Esophagus muscularis mucosa (tissue), 4 donors: ENCODE results near the gene RAB15. TPM values are rescaled to one million over a fixed set of nuclear protein-coding genes. Genes with fewer than 3 reads are reported as not detected.

Experiments used
- DNase-seq: peaks from one replicate; pipeline ENCODE4 v3.0.0-alpha.2; 2017; ENCODE audit errors: extremely low spot score
- H3K27ac ChIP-seq, 4 donors: fragments of 200-600 bp; sonication (generic); replicated peaks in 1 of 4; 1 replicate in 3 of 4; 2 replicates in 1 of 4; pipeline ENCODE4 v1.5.1; 2016 to 2019; ENCODE audit warnings: mild to moderate bottlenecking in 1 of 4
- H3K27me3 ChIP-seq, 4 donors: fragments of 200-600 bp; sonication (generic); one replicate each; pipeline versions ENCODE4 v1.5.1 to v1.6.0; 2016 to 2019
- H3K36me3 ChIP-seq, 4 donors: fragments of 200-600 bp; sonication (generic); one replicate each; pipeline ENCODE4 v1.5.1; 2016 to 2019
- H3K4me1 ChIP-seq, 4 donors: fragments of 200-600 bp; sonication (generic); one replicate each; pipeline ENCODE4 v1.5.1; 2016 to 2019
- H3K4me3 ChIP-seq, 4 donors: fragments of 200-600 bp; sonication (generic); 1 replicate in 2 of 4; 2 replicates in 2 of 4; pipeline ENCODE4 v1.5.1; 2016 to 2019; ENCODE audit warnings: mild to moderate bottlenecking in 4 of 4, moderate library complexity in 1 of 4
- H3K9me3 ChIP-seq, 4 donors: fragments of 200-600 bp; sonication (generic); 1 replicate in 3 of 4; 2 replicates in 1 of 4; pipeline ENCODE4 v1.5.1; 2016 to 2019
- EP300 ChIP-seq: sonication (generic); formaldehyde crosslinking; IDR thresholded peaks from one replicate; pipeline ENCODE4 v1.6.1; 2017; ENCODE audit warnings: antibody characterized with exemption
- POLR2A ChIP-seq: fragments of 450-650 bp; IDR thresholded peaks from one replicate; pipeline ENCODE4 v1.6.1; 2017; ENCODE audit warnings: antibody characterized with exemption, moderate library complexity, mild to moderate bottlenecking, low read depth
- POLR2AphosphoS5 ChIP-seq, 2 donors: sonication (generic); formaldehyde crosslinking; IDR thresholded peaks; one replicate each; pipeline ENCODE4 v1.6.1; 2017; ENCODE audit warnings: antibody characterized with exemption in 2 of 2
- WGBS: methylation state at CpG from one replicate; pipeline ENCODE4 v1.1.5; 2018; 5-methylcytosine and 5-hydroxymethylcytosine counted together
- intact Hi-C: fragments of 100-400 bp; cut with DNase I; formaldehyde crosslinking; loops from one replicate; pipeline ENCODE4 v1.15.1; 2023
- total RNA-seq, 4 donors: library from RNA; depleted of rRNA; stranded (reverse); fragments of >200 nt; gene quantifications; one replicate each; pipeline versions ENCODE4 v1.1.0 to v1.2.1, GENCODE V29; 2016
- TF ChIP-seq, protein P1 (sequence below), 3 experiments: fragments of 200-600 bp in 2 of 3; fragments of 450-650 bp in 1 of 3; sonication (generic) in 2 of 3; IDR thresholded peaks; one replicate each; pipeline ENCODE4 v1.5.1; 2017 to 2019; ENCODE audit warnings: antibody characterized with exemption in 3 of 3, mild to moderate bottlenecking in 2 of 3, moderate library complexity in 1 of 3

The RAB15 gene
- total RNA-seq, 4 donors from 2014 or later, result 3.7 to 11.4 (median 7.1) TPM

DNA sequence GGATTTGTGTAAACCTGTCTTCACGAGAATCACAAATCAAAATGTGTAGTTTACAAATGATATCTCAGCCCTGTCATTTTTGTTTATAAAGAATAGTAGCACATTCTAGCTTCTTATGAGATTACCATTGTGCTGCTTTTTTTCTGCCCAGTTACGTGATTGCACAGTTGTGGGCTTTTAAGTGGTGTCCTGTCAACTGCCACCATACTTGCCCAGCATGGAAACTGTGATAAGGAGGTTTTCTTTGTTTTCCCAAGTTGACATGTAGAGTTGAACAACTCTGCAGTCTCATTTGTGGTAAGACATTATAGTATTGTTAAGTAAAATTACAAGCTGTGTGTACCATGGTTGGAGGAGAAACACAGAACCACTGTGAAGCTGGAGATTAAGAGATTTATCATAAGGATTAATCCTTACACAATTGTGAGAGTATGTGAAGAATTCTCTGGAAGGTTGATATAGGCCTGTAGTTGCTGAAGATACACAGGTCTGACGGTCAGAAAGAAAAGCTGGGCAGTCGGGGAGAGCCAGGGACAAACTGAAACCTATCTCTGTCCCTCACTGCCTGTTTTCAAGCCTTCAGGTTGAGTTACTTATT, 45.6 kb downstream of the RAB15 start:
- Histone ChIP-seq H3K27ac (no peak overlapping the region), H3K9me3 (no peaks in the 10 kb centered on the region), H3K4me1 (peaks cover 24 to 33% (median 33%) of the 10 kb centered on the region in 4 donors), H3K4me3 (no peak overlapping the region), H3K36me3 (peaks cover 0 to 64% (median 49%) of the 10 kb centered on the region in 4 donors), H3K27me3 (no peaks in the 10 kb centered on the region)
- TF ChIP-seq POLR2A (no peak), POLR2AphosphoS5 (IDR thresholded peaks at IDR 0.05) (no peak), EP300 (no peak)
- TF ChIP-seq, protein P1, sequence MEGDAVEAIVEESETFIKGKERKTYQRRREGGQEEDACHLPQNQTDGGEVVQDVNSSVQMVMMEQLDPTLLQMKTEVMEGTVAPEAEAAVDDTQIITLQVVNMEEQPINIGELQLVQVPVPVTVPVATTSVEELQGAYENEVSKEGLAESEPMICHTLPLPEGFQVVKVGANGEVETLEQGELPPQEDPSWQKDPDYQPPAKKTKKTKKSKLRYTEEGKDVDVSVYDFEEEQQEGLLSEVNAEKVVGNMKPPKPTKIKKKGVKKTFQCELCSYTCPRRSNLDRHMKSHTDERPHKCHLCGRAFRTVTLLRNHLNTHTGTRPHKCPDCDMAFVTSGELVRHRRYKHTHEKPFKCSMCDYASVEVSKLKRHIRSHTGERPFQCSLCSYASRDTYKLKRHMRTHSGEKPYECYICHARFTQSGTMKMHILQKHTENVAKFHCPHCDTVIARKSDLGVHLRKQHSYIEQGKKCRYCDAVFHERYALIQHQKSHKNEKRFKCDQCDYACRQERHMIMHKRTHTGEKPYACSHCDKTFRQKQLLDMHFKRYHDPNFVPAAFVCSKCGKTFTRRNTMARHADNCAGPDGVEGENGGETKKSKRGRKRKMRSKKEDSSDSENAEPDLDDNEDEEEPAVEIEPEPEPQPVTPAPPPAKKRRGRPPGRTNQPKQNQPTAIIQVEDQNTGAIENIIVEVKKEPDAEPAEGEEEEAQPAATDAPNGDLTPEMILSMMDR (IDR thresholded peaks at IDR 0.05), result no peak
- DNase-seq, result no peak
- 73% methylated on average over 3 of the region's 4 CpGs for WGBS
- intact Hi-C loops, result no loop called here

DNA sequence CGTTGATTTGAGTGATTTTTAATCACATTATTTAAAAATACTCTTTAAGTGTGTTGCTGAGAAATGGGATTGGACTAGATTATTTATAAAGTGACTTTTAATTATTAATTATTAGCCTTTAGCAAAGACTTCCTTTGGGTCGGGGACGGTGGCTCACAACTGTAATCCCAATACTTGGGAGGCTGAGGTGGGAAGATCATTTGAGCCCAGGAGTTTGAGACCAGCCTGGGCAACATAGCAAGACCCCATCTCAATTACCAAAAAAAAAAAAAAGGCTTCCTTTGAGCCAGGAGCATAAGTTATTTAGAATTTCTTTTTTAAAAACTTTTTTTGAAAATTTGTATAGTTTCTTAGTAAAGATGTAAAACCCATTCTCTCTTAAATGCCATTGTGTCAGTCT, 49.1 kb downstream of the RAB15 start:
- 92% methylated on average over 3 of the region's 3 CpGs for WGBS
- DNase-seq, result no peak
- TF ChIP-seq, protein P1 (IDR thresholded peaks at IDR 0.05), result no peak
- no peak for TF ChIP-seq EP300
- TF ChIP-seq POLR2AphosphoS5 (IDR thresholded peaks at IDR 0.05), result no peak
- no peak for TF ChIP-seq POLR2A
- no peak overlapping the region for H3K27ac ChIP-seq
- H3K9me3 ChIP-seq, result no peaks in the 10 kb centered on the region
- H3K36me3 ChIP-seq, result peaks cover 0 to 40% (median 33%) of the 10 kb centered on the region in 4 donors
- peaks cover 14 to 21% (median 18%) of the 10 kb centered on the region in 4 donors for H3K4me1 ChIP-seq
- no peaks in the 10 kb centered on the region for H3K27me3 ChIP-seq
- H3K4me3 ChIP-seq, result no peak overlapping the region
- intact Hi-C loops, result no loop called here

DNA sequence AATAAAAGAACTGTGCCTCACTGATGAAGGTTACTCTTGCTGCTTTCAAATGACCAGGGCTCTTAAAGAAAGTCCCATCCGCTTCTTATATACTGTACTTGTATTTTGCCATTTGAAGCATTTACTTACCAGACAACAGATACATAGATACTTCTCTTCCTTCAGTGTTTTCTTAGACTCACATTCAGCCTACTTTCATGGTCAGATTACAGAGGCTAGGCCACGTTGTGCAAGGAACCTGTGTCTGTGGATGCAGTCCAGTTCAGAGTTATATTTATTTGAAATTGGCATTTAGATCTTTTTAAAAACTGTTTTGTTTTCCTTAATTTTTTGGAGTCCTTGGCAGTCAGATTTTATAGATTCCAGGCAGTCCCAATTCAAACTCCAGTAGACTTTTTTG, 51.7 kb downstream of the RAB15 start:
- intact Hi-C loops, result no loop called here
- Histone ChIP-seq H3K27ac (no peak overlapping the region), H3K9me3 (no peaks in the 10 kb centered on the region), H3K4me1 (peaks cover 23 to 45% (median 42%) of the 10 kb centered on the region in 4 donors), H3K36me3 (peaks cover 0 to 20% (median 14%) of the 10 kb centered on the region in 4 donors), H3K4me3 (no peak overlapping the region), H3K27me3 (no peaks in the 10 kb centered on the region)
- no peak for DNase-seq
- TF ChIP-seq POLR2AphosphoS5 (IDR thresholded peaks at IDR 0.05) (no peak), POLR2A (no peak)
- 85% methylated on average over 2 of the region's 2 CpGs for WGBS

DNA sequence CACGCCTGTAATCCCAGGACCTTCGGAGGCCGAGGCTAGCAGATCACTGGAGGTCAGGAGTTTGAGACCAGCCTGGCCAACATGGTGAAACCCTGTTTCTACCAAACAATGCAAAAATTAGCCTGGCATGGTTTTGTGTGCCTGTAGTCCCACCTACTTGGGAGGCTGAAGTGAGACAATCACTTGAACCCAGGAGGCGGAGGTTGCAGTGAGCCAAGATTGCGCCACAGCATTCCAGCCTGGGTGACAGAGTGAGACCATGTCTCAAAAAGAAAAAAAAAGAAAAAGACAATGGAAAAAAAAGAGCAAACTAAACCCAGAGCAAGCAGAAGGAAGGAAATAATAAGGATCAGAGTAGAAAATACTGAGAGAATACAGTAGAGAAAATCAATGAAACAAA, 52.5 kb downstream of the RAB15 start:
- Histone ChIP-seq H3K36me3 (peaks cover 0 to 12% (median 6%) of the 10 kb centered on the region in 4 donors), H3K9me3 (no peaks in the 10 kb centered on the region), H3K27me3 (no peaks in the 10 kb centered on the region), H3K4me3 (no peak overlapping the region), H3K4me1 (peaks cover 29 to 52% (median 49%) of the 10 kb centered on the region in 4 donors), H3K27ac (no peak overlapping the region)
- intact Hi-C loops, result no loop called here
- TF ChIP-seq, protein P1 (IDR thresholded peaks at IDR 0.05), result no peak
- TF ChIP-seq POLR2AphosphoS5 (IDR thresholded peaks at IDR 0.05) (no peak), EP300 (no peak), POLR2A (no peak)
- no peak for DNase-seq
- 94% methylated on average over 5 of the region's 5 CpGs for WGBS

DNA sequence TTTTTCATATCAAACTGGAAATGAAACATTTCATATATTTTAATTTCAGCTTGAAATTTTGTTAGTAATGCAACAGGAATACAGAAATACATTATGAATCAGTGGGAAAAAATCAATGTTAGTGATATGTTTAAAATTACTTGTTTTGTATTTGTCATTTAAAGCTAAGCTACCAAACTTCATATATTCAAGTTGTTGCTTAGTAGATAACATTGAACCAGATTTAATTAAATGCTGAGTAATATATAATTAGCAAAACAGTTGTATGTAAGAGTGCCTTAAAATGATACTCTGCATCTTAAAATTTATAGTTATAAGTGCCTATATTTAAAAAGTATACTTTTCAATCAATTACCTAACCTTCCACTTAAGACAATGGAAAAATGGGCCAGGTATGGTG, 52.9 kb downstream of the RAB15 start:
- Histone ChIP-seq H3K4me1 (peaks cover 29 to 52% (median 49%) of the 10 kb centered on the region in 4 donors), H3K36me3 (peaks cover 0 to 8% (median 2%) of the 10 kb centered on the region in 4 donors), H3K27ac (no peak overlapping the region), H3K27me3 (no peaks in the 10 kb centered on the region), H3K4me3 (no peak overlapping the region), H3K9me3 (no peaks in the 10 kb centered on the region)
- intact Hi-C loops, result no loop called here
- DNase-seq, result no peak
- TF ChIP-seq POLR2A, result no peak
- TF ChIP-seq POLR2AphosphoS5 (IDR thresholded peaks at IDR 0.05), result no peak
- TF ChIP-seq EP300, result no peak
- TF ChIP-seq, protein P1 (IDR thresholded peaks at IDR 0.05), result no peak
